Measurements from ENCODE around the gene CPNE7. TPM values are rescaled to one million over a fixed set of nuclear protein-coding genes. Genes with fewer than 3 reads are reported as not detected.

Gene CPNE7
- total and polyA plus RNA-seq, 2 of the 8 experiments (the other 6 are each of a cell fraction or from before 2014, with no cell fraction given) = 10.0 to 23.7 TPM

GRCh38 chr16:89583197-89583894 is 7.8 kb downstream of the CPNE7 start (continued):
- no peak for TF ChIP-seq CTCF (IDR thresholded peaks at IDR 0.05; ENCODE audit: control extremely low read depth in 1 of 3, insufficient read depth in 1 of 3, low read depth in 1 of 3, low read length in 3 of 3)
- no peak for TF ChIP-seq CBX5 (IDR thresholded peaks at IDR 0.05; ENCODE audit: low read depth, low read length)
- no peak for TF ChIP-seq POLR2A (IDR thresholded peaks at IDR 0.05; ENCODE audit: control extremely low read depth in 1 of 2, low read depth in 2 of 2, low read length in 2 of 2)
- TF ChIP-seq KDM5A (IDR thresholded peaks at IDR 0.05; ENCODE audit: low read length) = no peak
- TF ChIP-seq HDAC2 (IDR thresholded peaks at IDR 0.05; ENCODE audit: borderline replicate concordance in 1 of 2, low read depth in 2 of 2, low read length in 2 of 2) = no peak
- no peak for TF ChIP-seq ZNF274 (IDR thresholded peaks at IDR 0.05; ENCODE audit: borderline replicate concordance, extremely low read depth, low read length)
- no peak for TF ChIP-seq RAD21 (IDR thresholded peaks at IDR 0.05 in 1 of 2, conservative IDR thresholded peaks at IDR 0.05 in 1 of 2; ENCODE audit: low read depth in 2 of 2, low read length in 2 of 2)
- TF ChIP-seq BACH1 (IDR thresholded peaks at IDR 0.05; ENCODE audit: low read length) = no peak

All from H1 (cell line).